IPS-18c (cell line): ENCODE results near the gene CRYBA1.
"Not testable (repeated sequence)": the region's sequence is repeated elsewhere in the genome, so short reads cannot be mapped to it uniquely, and the experiment has no call there.

Source experiments
- H3K4me3 ChIP-seq: 2 replicates; pipeline ENCODE4 v1.7.0; 2013; ENCODE audit warnings: low read depth, mild to moderate bottlenecking, low read length, moderate library complexity; ENCODE audit not compliant: insufficient read depth
- H3K9me3 ChIP-seq: one replicate; pipeline ENCODE4 v1.6.1; 2013; ENCODE audit warnings: mild to moderate bottlenecking, low read length, moderate library complexity; ENCODE audit not compliant: control insufficient read depth, insufficient read depth

The CRYBA1 gene

GRCh38 chr17:29246628-29247027 lies at the start of gene CRYBA1:
Gene CRYBA1 (plus strand): TSS chr17:29246859. CDS start chr17:29246864, 5 bp downstream.
- Histone ChIP-seq H3K4me3 (no peak within 1 kb of the TSS), H3K9me3 (peaks cover 3% of the 10 kb centered on the region)

- no peaks in the 10 kb centered on the region for H3K9me3 ChIP-seq
- no peak overlapping the region for H3K4me3 ChIP-seq
These were observed 49.0 kb upstream of the CRYBA1 start for GRCh38 chr17:29197516-29198272.

DNA sequence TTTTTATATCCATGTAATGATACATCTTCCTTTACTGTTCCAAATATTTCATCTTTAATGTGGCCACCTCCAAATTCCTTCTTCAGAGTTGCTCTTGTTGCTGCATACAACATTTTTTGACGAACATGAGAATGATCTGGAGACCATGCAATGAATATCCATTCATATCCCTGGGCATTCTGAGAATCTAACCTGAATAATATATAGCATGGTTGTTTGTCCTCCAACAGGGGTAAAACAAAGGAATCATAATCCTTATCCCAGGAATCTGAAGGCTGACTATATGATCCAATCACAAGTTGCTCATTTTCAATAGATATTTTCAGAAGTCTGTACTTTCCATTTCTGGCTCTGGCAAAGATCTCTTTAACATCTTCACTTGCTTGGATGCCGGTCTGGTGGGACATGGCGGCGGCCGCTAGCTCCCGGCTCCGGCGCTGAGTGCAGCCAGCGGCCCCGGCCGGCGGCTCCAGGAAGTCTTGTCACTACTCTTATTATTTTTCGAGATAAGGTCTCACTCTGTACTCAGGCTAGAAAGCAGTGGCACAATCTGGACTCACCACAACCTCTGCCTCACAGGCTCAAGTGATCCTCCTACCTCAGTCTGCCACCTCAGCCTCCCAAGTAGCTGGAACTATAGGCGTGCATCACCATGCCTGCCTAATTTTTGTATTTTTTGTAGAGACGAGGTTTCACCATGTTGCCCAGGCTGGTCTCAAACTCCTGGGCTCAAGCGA lies 42.4 kb upstream of the CRYBA1 start:
- H3K4me3 ChIP-seq, H3K9me3 ChIP-seq: not testable (repeated sequence)

DNA sequence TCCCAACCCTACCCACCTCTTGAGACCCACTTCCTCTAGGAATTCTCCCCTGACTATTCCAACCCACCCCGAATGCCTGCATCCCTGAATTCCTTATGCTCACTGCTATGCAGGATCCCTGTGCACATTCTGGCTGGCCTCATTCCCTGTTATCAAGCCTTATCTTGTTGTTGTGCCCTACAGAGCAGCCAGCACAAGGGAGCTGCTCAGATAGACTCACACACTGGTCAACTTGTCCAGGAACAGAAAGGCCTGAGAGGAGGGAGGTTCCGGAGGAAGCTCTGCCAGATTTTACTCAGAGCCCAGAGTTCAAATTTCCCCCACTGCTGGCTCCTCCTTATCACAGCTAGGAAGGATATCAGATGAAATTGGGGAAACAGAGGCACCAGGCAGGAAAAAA lies 41.6 kb upstream of the CRYBA1 start:
- Histone ChIP-seq H3K4me3 (no peak overlapping the region), H3K9me3 (peaks cover 6% of the 10 kb centered on the region)

DNA sequence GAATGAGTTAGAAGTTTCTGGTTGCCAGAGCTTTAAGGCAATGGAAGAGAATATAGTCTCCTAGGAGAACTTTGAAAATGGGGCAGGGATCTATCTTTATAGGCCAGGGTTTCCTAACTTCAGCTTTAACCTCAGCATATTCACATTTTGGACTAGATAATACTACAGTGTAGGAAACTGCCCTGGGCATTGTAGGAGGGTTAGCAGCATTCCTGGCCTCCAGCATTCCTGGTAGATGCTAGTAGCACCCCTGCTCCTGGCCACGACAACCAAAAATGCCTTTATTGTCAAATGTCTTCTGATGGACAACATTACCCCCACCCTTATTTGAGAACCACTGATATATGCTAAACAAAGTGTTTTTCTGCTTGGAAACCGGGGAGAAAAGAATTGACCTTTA lies 38.7 kb upstream of the CRYBA1 start:
- no peak overlapping the region for H3K4me3 ChIP-seq
- H3K9me3 ChIP-seq, result peaks cover 6% of the 10 kb centered on the region

- Histone ChIP-seq H3K4me3 (no peak overlapping the region), H3K9me3 (peaks cover 6% of the 10 kb centered on the region)
These were observed 37.6 kb upstream of the CRYBA1 start for GRCh38 chr17:29209073-29209472.

DNA sequence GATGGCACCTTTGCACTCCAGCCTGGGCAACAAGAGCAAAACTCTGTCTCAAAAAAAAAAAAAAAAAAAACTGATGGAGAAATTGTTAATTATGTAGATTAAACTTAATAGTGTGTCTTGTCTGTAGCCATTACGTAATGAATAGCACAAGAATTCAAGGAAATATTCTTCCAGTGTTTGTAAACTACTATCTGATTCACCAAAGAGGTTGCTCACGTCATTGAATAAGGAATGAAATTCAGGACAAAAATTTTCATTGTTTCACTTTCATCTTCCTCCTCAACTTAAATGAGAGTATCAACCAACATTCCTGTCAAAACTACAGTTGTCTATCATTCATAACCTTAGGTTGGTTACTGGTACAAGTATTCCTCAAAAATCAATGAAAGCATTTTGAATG lies 35.8 kb upstream of the CRYBA1 start:
- Histone ChIP-seq H3K4me3 (no peak overlapping the region), H3K9me3 (peaks cover 2% of the 10 kb centered on the region)

- peaks cover 1% of the 10 kb centered on the region for H3K9me3 ChIP-seq
- no peak overlapping the region for H3K4me3 ChIP-seq
These were observed 34.5 kb upstream of the CRYBA1 start for GRCh38 chr17:29212094-29212631.

DNA sequence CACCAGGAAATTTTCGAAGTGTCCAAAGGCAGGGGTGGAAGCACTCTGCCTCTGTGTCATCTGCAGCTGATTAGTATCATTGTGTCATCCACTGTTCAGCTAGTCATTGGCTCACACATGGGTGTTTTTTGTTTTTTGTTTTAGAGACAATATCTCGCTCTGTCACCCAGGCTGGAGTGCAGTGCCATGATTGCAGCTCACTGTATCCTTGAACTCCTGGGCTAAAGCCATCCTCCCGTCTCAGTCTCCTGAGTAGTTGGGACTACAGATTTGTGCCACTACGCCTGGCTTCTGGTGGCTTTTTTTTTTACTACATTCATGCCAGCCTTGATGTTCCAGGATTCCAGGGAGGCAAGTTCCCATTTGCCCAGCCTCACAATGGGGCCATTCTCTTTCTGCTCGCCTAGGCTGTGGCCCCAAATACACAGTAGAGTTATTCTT lies 34.0 kb upstream of the CRYBA1 start:
- H3K4me3 ChIP-seq, result no peak overlapping the region
- H3K9me3 ChIP-seq, result no peaks in the 10 kb centered on the region

GRCh38 chr17:29214215-29215146 lies 32.2 kb upstream of the CRYBA1 start:
- H3K9me3 ChIP-seq, result no peaks in the 10 kb centered on the region

GRCh38 chr17:29215174-29215573 lies 31.5 kb upstream of the CRYBA1 start:
- Histone ChIP-seq H3K4me3 (no peak overlapping the region), H3K9me3 (no peaks in the 10 kb centered on the region)

More at GRCh38 chr17:29214215-29215146, 32.2 kb upstream of the CRYBA1 start:
- no peak overlapping the region for H3K4me3 ChIP-seq

DNA sequence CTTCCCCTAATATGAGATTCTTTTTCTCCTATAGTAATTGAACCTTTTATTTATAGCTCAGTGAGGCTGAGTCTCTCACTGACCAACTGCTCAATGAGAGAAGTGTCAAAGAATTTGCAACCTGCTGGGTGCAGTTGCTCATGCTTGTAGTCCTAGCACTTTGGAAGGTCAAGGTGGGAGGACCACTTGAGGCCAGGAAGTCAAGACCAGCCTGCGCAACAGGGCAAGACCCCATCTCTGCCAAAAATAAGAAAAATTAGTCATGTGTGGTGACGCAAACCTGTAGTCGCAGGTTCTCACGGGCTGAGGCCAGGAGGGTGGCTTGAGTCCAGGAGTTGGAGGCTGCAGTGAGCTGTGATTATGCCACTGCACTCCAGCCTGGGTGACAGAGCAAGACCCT lies 30.9 kb upstream of the CRYBA1 start:
- no peaks in the 10 kb centered on the region for H3K9me3 ChIP-seq

GRCh38 chr17:29216181-29216580 lies 30.5 kb upstream of the CRYBA1 start:
- no peaks in the 10 kb centered on the region for H3K9me3 ChIP-seq
- H3K4me3 ChIP-seq, result no peak overlapping the region

More for the DNA sequence above, 30.9 kb upstream of the CRYBA1 start:
- no peak overlapping the region for H3K4me3 ChIP-seq

GRCh38 chr17:29216856-29217255 lies 29.8 kb upstream of the CRYBA1 start:
- no peaks in the 10 kb centered on the region for H3K9me3 ChIP-seq

GRCh38 chr17:29219378-29220047 lies 27.1 kb upstream of the CRYBA1 start:
- H3K9me3 ChIP-seq, result no peaks in the 10 kb centered on the region
- H3K4me3 ChIP-seq, result no peak overlapping the region

More at GRCh38 chr17:29216856-29217255, 29.8 kb upstream of the CRYBA1 start:
- no peak overlapping the region for H3K4me3 ChIP-seq

DNA sequence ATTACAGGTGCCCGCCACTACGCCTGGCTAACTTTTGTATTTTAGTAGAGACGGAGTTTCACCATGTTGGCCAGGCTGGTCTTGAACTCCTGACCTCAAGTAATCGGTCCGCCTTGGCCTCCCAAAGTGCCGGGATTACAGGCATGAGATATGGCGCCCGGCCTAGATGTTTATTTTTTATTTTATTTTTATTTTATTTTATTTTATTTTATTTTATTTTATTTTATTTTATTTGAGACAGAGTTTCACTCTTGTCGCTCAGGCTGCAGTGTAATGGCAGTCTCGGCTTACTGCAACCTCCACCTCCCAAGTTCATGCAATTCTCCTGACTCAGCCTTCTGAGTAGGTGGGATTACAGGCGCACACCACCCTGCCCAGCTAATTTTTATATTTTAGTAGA lies 25.3 kb upstream of the CRYBA1 start:
- not testable (repeated sequence) for H3K9me3 ChIP-seq, H3K4me3 ChIP-seq

- H3K4me3 ChIP-seq, result no peak overlapping the region
- H3K9me3 ChIP-seq, result no peaks in the 10 kb centered on the region
These were observed 21.3 kb upstream of the CRYBA1 start for GRCh38 chr17:29225396-29225795.
